NCI-H2171 (cell line): Measurements from ENCODE around the gene TEX19.
"Not testable (repeated sequence)": the region's sequence is repeated elsewhere in the genome, so short reads cannot be mapped to it uniquely, and the experiment has no call there.

Source experiments
- DNase-seq: peaks from one replicate; lab custom pipeline; 2025; lab: John Stamatoyannopoulos, UW

Gene TEX19

GRCh38 chr17:82411396-82412053, 52.5 kb downstream of the TEX19 start:
- no peak for DNase-seq

GRCh38 chr17:82412081-82412480, 53.0 kb downstream of the TEX19 start:
- not testable (repeated sequence) for DNase-seq

- DNase-seq, result no peak
Measured at GRCh38 chr17:82412535-82413520, 53.8 kb downstream of the TEX19 start.
